Hematopoietic multipotent progenitor cell treated with erythropoietin and hydrocortisone succinate and interleukin-3 and kit ligand, for 17 days (in vitro differentiated cells): ENCODE measurements around the gene DOCK8.

Experiments used
- DNase-seq: peaks from one replicate; pipeline ENCODE4 v3.0.0-alpha.2; 2015; ENCODE audit warnings: low spot score

Gene DOCK8

DNA sequence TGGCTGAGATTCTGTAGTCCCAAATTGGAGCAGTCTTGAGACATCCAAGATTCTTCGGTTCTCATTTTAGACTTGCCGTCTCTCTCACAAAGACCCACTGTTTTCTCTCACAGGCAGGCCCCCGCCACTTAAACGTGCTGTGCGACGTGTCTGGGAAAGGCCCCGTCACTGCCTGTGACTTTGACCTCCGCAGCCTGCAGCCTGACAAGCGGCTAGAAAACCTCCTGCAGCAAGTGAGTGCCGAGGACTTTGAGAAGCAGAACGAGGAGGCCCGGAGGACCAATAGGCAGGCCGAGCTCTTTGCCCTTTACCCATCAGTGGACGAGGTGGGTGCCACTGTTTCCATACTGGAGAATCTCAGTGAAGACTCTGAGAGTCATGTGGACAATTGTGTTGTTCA is 97.2 kb downstream of the DOCK8 start:
- DNase-seq, result no peak

DNA sequence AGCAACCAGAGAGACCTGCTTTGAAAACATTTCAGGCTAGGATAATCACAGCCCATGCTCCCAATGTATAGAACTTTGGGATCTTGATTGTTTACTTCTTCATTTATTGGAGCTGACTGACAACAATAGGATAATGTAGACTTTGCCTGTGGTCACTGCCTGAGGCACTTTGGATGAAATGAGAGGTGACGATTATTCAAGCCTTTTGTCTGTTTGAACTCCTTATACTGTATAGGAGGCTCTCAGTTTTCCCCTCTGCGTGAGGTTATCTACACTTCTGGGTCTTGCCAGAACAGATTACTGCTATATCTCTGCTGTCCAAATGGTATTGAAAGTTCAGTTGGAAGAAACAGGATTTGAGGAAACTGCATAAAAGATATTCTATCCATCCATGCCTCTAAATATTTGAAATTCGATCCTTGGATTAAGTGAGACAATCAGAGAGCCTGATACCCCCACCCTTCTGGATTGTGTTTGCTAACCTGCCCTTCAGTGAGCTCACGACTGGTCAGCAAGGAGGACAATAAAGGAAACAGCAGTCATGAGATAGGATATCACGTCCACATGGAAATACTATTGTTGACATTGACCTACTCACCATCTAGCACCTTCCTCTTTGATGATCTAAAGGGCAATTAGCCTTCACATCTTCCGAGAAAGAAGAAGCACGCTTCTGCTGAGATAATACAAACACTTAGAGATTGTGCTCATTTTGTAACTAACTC is 98.1 kb downstream of the DOCK8 start:
- no peak for DNase-seq

DNA sequence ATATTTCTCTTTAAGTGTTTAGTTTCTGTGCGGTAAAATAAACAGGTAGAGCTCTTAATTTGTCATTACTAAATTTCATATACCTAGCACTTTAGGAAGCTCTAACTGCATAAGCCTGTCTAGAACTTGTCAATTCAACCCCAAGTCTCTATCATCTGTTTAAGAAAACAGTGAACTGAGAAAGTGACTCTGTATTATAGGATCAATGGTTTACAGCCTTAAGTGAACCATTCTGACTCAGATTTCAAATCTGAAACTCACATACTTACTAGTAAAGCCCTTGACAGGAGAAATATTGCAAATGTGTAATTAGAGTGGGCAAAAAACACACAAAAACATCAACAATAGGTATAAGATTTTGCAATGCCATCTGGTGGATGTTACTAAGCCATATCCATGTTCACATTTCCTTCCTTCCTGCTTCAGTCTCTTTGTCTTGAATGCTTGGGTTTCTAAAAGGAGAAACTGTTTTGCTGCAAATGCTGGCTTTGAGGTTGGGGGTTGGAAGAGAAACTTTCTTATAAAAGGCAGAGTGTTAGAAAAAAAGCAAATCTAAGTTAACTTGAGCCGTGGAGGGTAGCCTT is 101.8 kb downstream of the DOCK8 start:
- no peak for DNase-seq

DNA sequence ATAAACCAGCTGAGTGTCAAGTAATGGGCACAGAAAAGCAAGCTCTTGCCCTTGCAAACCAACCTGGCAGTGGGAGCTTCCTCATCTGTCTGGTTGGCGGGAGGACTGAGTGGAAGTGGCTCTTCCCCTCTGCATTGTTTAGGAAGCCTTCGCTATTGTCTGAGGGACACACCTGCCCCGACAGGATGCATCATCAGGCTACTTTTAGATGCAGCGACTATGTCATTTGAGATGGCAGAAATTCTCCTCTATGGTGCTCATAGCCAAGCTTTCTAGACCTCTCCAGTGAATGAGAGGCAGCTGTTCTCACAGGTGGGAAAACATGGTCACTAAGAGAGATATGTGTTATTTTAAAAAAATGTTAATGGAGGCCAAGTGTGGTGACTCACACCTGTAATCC is 104.0 kb downstream of the DOCK8 start:
- DNase-seq, result no peak

DNA sequence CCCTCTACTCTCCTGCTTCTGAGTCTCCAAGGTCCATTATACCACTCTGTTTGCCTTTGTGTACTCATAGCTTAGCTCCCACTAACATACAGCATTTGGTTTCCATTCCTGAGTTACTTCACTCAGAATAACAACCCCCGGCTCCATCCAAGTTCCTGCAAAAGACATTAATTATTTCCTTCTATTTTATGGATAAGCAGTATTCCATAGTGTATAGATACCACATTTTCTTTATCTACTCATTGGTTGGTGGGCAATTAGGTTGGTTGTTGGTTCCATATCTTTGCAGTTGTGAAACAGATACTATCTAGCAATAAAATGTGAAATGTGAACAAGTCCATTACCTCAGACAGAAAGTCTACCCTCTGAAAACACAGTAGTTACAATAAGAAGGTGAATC is 110.3 kb downstream of the DOCK8 start:
- no peak for DNase-seq

DNA sequence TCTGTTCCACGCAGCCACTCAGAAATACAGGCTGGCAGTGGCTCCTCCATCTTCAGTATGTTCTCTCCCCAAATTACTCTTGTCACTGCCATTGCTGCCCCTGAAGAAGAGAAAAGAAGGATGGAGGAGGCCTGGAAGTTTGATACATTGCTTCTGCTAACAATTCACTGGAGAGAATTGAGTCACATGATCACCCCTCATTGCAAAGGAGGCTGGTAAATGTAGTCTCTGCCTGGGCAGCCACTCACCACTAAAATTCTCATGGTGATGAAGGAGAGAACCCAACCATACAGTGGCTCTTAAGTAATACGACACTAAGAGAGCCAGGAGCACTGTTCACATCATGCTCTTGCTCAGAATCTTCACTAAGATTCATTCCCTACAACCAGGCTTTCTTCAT is 112.0 kb downstream of the DOCK8 start:
- DNase-seq, result no peak

DNA sequence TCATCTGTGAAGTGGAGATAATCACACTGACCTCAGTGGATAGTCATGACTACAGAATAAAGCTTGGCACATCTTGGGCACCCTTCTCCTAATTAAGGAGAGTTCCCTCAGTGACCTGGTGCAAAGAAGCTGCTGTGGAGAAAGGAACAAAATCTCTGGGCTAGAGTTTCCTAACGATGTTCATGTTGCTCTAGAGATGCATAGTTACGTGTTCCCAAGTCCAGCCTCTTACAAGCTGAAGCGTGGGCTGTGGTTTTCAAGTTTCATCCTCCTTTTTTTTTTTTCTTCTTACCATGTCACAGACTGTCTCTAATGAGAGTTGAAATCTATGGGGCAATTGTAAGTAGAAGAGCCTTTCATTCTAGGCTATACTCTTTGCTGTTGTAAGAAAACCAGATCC is 113.8 kb downstream of the DOCK8 start:
- DNase-seq, result no peak

DNA sequence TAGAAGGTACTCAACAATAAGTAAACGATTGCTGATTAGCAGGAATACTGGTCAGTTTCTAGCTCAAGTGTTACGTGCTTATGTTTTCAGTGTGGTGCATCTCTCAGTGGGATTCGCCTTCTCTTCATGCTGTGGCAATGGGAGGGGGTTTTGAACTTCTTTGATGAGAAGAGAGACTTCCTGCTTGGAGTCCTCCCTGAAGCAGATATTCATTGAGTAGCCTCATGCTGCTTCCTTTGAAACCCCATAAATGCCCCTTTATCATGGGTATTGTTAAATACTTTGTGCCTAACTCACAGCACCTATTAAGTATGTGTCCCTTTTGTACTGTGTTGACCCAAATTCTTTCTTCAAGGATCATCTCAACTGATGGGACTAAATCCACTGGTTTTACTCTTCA is 116.5 kb downstream of the DOCK8 start:
- no peak for DNase-seq

DNA sequence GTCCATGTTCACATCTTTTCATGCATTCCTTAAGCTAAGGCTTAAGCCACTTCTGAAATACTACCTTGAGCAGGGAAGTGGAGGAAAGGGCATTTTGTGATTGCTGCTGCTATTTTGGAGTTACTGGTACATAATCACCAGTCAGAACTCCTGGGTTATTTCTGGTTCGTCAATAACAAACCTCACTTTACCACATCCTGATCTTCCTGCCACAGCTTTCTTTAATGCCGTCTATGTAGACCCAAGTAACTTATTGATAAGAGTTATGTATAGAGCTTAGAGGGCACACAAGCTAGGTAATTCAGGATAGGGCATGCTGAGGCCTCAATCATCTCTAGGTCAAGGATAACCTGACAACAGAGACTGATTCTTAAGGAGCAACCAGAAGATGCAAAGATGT is 120.7 kb downstream of the DOCK8 start:
- DNase-seq, result no peak

DNA sequence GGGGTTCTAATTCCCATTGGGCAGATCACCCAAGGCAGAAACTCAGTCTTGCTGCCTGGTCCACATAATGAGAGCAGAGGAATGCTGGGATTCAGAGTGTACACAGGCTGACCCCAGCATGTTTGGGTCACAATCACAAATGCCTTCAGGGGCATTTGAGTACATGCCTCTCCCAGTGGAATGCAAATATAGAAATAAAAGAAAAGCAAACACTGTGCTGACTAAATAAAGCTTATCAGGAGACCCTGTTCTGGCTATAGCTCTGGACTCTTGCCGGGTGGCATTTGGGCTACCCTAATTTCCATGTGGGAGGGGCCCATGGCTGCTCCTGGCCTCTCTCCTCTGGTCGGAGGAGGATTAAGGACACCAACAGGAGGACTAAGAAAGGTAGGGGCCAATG is 121.4 kb downstream of the DOCK8 start:
- no peak for DNase-seq

DNA sequence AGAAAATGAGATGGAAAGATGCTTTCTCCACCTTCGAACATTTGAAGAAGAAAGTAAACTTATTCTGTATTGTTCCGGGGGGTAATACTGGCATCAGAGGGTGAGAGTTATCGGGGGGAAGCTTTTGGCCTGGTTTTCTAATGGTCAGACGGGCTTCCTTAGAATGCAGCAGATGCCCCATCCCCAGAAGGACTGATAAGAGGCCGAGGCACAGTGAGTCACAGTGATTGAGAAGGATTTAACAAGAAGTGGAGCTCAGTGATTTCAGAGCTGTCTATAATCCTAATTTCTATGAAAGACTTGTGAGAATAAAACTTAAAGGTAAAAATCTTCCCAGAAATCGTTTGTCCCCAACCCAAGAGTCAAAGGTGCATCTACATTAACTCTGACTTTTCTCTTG is 123.9 kb downstream of the DOCK8 start:
- DNase-seq, result no peak

DNA sequence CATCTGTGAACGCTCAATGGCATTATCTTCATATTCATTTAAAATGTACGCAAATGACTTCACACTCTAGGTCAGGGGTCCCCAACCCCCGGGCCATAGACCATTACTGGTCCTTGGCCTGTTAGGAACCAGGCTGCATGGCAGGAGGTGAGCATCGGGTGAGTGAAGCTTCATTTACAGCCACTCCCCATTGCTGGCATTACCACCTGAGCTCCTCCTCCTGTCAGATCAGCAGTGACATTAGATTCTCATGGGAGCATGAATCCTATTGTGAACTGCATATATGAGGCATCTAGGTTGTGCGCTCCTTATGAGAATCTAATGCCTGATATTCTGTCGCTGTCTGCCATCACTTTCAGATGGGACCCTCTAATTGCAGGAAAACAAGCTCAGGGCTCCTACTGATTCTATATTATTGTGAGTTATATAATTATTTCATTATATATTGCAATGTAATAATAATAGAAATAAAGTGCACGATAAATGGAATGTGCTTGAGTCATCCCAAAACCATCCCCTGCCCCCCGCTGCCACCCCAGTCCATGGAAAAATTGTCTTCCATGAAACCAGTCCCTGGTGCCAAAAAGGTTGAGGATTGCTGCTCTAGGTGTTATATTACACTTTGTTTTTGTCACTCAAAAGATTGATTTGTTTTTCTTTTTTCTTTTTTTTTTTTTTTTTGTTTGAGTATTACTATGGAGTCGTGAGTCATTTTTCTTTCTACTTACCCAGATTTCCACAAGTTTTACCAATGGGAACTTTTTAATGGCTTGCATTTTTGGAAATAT is 127.2 kb downstream of the DOCK8 start:
- no peak for DNase-seq

DNA sequence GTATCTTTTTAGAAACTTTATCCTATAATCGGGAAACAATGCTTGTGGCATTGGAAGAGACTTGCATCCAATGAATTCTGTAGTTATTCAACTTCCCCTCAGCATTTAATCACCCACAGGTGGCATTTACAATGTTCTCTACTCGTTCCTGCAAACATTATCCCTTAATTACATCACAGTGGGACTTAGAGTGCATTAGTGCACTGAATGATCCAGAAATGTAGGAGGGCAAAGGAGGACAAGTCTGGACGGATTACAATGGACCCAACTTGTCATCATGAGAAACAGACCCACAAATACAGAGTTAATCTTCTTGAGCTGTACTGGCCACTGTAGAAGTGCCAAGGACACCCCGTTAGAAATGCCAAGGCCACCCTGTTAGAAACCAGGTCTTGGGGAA is 129.1 kb downstream of the DOCK8 start:
- DNase-seq, result no peak

DNA sequence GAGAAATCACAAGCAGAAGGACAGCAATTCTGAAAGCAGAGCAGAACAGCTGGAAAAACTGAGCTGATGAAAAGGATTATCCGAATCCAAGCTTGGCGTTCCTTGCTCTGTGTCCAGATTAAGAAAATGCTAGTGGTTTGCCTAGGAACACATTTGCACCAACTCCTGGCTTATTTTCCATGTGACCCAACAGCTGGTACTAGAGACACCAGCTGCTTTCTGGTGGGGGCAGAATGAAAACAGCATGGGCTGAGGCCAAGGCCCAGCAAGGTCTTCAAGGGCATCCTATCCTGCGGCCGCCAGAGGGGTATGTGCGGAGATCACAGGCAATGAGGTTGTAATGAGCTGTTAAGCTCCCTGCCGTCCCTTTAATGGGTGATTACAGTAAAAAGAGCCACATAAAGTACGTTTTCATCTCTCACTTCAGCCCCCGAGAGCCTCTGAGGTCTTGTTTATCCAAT is 131.5 kb downstream of the DOCK8 start:
- no peak for DNase-seq

DNA sequence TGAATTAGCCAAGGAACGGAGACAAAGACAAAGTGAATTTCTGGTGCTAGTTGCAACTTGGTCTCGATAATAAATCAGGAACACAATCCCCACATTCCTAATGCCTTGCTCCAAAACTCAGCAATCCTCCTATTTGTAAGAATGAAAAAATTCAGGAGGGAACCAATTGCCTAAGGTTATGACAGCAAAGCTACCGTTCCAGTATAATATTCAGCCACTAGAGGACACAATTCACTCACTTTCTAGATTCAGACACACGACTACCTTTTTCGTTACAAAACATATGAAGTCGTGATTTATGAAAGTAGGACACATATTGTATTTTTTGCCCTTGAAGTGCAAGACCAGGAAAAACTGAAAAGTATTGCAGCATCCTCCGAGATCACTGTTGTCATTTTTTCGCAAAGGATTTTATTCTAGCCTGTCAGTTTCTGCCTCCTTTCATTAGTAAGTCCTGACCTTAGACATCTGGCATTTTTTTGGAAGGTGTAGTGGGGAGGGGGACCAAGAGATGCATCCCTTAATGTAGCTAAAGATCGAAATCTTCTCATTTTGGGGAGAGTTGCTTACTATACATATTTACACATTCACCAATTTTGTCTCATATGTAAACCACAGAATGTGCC is 133.1 kb downstream of the DOCK8 start:
- DNase-seq, result no peak

DNA sequence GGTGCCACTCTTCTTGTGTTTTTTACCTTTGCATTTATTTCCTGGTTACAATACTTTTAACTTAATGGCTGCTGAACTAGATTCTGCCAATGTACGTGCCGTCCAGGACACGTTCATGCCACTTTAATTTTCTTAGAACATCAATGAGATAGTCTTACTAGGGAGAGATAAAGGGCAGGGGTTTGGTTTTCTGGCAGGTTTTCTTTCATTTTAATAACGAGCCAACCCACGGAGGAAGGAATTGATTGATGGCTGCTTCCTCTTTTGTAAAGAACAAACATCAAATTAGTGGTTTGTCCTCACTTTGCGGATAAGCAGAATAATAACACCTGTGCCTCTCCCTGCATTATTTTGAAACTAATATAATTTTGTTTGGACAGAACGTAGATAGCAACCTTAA is 135.7 kb downstream of the DOCK8 start:
- no peak for DNase-seq

DNA sequence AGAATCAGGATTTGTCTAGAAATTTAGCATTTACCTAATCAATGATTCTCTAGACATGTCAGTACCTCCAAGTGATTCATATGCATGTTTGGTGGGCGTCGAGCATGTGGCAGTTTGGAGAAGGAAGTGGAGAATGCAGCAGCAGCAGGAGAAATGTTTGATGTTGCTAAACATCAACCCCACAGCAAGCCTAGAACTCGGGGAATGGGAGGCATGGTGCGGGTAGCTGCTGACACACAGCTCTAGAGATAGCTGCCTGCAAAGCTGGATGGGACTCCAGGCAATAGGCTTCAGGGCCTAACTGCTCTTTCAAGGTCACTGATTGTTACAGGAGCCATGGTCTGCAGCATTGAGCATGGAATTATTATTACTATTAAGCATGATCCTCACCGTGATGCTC is 137.3 kb downstream of the DOCK8 start:
- DNase-seq, result no peak

DNA sequence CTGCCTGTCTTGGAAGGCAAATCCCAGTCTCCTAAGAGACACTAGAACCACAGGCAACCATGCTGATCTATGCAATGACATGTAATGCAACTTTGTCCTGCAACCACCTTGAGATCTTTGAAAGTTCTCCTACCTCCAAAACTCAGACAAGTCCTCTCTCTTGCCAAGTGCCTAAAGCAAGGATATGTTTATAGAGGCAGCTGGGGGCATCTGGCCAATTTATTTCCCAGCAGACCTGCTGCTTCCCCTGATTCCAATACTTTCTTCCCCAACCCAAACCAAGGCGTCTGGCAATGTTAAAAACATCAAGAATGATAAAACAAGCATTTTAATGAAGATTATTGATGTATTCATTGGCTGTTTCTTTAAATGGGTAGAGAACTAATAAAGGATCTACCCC is 138.4 kb downstream of the DOCK8 start:
- DNase-seq, result no peak

DNA sequence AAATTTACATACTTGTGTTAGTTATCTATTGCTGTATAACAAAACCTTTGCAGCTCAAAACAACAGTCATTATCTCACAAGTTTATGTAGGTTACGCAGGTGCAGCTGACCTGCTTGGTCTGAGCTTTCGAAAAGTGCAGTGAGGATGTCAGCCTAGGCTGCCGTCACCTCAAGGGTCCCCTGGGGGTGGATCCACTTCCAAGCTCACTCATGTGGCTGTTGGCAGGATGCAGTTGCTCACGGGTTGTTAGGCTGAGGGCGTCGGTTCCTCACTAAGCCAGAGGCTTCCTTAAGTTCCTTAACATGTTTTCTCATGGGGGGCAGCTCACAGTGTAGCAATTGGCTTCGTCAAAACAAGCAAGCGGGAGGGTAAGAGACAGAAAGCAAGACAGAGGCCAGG is 139.8 kb downstream of the DOCK8 start:
- DNase-seq, result no peak

DNA sequence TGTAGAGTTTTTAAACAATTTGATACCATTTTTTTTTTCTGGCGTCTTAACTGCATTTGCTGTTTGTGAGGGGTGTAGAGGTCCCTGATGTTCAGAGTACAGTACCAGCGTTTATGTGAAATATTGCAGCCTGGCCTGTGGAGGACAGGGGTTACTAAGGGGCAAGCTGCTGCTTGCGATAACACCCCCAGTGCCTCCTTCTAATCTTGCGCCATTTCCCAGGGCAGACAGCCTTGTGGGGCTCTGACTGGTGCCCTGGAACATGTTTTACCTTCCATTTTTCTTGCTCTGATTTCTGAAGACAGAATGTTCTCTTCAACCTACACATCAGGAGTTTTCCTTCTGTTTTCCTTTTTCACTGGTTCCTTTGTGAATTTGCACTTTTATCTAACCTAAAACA is 142.9 kb downstream of the DOCK8 start:
- DNase-seq, result no peak

DNA sequence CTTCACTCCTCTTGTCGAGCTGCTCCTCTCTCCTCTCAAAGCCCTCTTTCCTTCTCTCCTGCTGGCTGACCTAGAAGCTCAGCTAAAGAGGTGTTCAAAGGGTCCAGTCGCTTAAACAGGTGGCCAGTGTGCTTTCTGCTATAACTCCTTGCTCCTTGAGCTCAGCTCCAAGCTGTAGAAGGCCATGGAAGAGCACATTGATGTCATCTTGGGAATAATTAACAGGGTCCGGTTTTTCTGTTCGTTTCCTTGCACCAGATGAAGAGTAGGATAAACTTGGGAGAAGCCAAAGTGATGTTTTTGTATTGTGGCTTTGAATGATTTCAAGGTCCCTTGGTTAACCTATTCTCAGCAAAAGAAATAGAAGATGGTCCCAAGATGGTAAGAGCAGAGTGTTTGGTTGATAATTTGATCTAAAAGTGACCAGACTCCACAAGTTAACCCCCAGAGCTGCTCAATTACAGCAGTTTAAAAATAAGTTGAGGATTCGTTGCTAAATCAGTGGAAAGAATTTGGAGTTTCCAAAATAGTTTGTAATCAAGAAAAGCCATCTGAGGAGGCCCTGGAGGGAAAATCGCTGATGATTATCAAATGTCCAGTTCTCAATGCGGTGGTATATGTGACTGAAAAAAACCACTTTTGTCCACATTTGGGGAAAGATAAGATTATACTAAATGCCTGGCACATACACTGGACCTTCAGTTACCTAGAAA is 148.1 kb downstream of the DOCK8 start:
- DNase-seq, result no peak

DNA sequence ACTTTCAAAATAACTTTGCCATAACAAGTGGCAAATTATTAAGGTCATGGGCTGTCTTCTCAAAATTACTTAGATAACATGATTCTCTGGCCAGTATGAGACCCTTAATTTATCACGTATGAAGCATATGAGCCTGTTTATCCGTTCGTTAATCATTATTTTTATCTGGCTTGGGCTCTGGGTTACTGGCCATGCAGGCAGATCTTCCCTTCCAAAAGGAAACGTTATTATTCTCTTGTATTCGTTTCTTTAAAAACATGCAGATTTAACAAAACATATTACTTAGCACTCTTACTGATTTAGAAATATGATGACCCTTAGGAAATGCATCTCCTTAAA is 148.6 kb downstream of the DOCK8 start:
- DNase-seq, result no peak
